ENCODE measurements around the gene ACMSD. TPM values are rescaled to one million over a fixed set of nuclear protein-coding genes. Genes with fewer than 3 reads are reported as not detected.
A peak's percentile ranks its signal among the peaks of the same experiment; 100 is the strongest.
"Not testable (repeated sequence)": the region's sequence is repeated elsewhere in the genome, so short reads cannot be mapped to it uniquely, and the experiment has no call there.

Gene ACMSD
- total RNA-seq, 2 donors from 2014 or later: not detected

DNA sequence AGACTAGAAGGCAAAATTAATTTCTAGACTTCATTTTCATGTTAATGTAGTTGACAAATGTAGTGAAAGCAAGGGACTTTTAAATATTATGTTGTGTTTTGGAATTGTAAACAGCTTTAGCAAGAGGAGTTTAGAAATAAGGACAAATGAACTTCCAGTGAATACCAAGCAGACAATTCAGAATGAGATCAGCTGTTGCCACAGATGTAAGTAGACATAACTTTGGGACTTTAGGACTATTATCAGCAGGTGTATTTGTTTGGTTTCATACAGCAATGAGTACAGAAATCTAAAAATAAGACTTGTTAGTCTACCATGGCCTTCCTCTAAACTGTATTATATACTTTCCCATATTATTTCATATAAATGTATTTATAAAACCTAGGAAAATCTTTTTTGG, 46.0 kb downstream of the ACMSD start:
- TF ChIP-seq, protein P1, sequence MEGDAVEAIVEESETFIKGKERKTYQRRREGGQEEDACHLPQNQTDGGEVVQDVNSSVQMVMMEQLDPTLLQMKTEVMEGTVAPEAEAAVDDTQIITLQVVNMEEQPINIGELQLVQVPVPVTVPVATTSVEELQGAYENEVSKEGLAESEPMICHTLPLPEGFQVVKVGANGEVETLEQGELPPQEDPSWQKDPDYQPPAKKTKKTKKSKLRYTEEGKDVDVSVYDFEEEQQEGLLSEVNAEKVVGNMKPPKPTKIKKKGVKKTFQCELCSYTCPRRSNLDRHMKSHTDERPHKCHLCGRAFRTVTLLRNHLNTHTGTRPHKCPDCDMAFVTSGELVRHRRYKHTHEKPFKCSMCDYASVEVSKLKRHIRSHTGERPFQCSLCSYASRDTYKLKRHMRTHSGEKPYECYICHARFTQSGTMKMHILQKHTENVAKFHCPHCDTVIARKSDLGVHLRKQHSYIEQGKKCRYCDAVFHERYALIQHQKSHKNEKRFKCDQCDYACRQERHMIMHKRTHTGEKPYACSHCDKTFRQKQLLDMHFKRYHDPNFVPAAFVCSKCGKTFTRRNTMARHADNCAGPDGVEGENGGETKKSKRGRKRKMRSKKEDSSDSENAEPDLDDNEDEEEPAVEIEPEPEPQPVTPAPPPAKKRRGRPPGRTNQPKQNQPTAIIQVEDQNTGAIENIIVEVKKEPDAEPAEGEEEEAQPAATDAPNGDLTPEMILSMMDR (IDR thresholded peaks at IDR 0.05): no peak
- no peak for DNase-seq
- no peak overlapping the region for H3K27ac ChIP-seq
- H3K9ac ChIP-seq (ENCODE audit: low read depth in 2 of 2, low read length in 2 of 2): no peak overlapping the region
- H3K4me1 ChIP-seq: no peaks in the 10 kb centered on the region
- H3K4me3 ChIP-seq: no peak overlapping the region
- H3K36me3 ChIP-seq: no peaks in the 10 kb centered on the region
- H3K9me3 ChIP-seq: no peaks in the 10 kb centered on the region
- intact Hi-C loops (cut with DNase I): no loop called here
- no peaks in the 10 kb centered on the region for H3K27me3 ChIP-seq

DNA sequence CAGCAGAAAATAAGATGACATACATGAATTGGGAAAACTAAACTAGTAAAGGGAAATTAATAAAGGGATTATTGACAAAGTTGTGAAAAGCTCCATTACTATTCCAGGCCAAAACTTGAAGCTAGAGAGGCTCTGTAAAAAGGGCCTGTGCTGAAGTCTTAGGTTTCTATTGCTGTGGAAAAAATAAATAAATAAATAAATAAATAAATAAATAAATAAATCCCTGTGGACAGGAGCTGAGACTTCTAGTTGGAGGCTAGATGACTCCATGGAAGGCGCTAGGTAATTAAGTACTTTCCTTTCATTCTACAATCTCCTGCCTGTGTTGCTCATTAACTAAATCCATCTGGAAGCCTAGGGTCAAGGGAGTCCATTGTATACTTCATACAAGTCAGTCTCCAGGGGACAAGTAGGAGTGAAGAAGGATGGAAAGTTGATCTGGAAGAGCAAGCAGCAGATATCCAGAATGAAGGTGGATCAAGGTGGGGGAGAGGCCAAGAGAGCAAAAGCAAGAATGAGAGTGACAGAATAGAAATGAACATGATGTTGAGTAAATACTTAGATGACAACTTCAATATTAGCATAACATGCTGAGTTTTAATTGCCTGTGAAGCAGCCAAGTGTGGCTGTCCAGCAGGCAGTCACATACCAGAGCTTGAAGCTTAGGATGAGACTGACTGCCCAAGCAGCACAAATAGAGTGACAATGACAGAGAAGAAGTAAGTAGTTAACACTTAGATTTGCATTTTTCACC, 54.0 kb downstream of the ACMSD start:
- Histone ChIP-seq H3K27me3 (no peaks in the 10 kb centered on the region), H3K27ac (no peak overlapping the region), H3K36me3 (no peaks in the 10 kb centered on the region), H3K4me1 (no peaks in the 10 kb centered on the region), H3K9ac (ENCODE audit: low read depth in 2 of 2, low read length in 2 of 2) (no peak overlapping the region), H3K9me3 (no peaks in the 10 kb centered on the region), H3K4me3 (no peak overlapping the region)
- TF ChIP-seq, protein P1 (IDR thresholded peaks at IDR 0.05): no peak
- DNase-seq: no peak
- intact Hi-C loops (cut with DNase I): loop anchor here (10.0 kb wide), 1 partner anchor 108 kb away; no protein-coding TSS in a partner anchor

DNA sequence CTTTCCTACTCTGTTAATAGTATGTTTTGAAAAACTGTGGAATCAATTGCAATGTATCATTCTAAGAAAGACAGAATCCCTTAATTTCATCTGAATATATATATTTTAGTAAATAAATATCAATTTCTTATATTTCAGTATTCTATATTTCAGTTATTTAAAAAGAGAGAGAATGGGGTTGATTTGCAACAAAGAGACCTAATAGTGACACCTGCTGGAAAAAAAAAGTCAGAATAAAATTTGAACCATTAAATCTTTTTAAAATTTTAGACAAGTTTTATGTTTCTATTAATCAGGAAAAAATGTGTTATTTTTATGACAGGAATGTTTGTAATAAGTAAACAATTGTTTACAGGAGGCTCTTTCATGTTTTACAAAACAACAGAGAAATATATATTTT, 59.5 kb downstream of the ACMSD start:
- Histone ChIP-seq H3K9me3 (no peaks in the 10 kb centered on the region), H3K36me3 (no peaks in the 10 kb centered on the region), H3K27me3 (no peaks in the 10 kb centered on the region), H3K27ac (no peak overlapping the region), H3K4me1 (no peaks in the 10 kb centered on the region), H3K9ac (ENCODE audit: low read depth in 2 of 2, low read length in 2 of 2) (no peak overlapping the region), H3K4me3 (no peak overlapping the region)
- no peak for DNase-seq
- intact Hi-C loops (cut with DNase I): loop anchor here (10.0 kb wide), 1 partner anchor 113 kb away; no protein-coding TSS in a partner anchor
- TF ChIP-seq, protein P1 (IDR thresholded peaks at IDR 0.05): peak; percentile 18

DNA sequence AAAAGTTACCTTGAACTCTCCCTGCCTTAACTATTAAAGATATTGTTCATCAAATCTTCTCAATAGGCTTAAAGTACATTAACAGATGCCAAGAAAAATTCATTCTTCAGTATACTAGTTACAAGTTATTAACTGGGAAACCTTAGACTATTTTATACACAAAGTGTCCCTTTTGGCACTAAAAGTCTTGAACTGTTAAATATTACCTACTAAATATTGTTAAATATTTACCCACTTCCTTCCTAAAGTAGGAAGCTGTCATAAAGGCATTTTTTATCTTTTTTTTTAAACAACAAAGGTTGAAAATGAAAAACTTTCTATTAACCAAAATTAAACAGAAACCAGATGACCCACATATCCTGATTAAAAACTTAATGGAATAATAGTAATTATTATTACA, 60.8 kb downstream of the ACMSD start:
- DNase-seq: no peak
- no peak overlapping the region for H3K4me3 ChIP-seq

DNA sequence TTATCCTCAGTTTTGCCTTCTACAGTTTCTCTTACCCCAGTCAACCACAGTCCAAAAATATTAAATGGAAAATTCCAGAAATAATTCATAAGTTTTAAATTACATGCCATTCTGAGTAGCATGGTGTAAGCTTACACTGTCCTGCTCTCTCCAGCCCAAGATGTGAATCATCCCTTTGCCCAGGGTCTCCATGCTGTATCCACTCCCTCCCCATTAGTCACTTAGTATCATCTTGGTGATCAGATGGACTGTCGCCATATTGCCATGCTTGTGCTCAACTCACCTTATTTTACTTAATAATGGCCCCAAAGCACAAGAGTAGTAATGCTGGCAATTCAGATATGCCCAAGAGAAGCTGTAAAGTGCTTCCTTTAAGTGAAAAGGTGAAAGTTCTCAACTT, 61.7 kb downstream of the ACMSD start:
- H3K4me1 ChIP-seq: no peaks in the 10 kb centered on the region
- H3K9ac ChIP-seq (ENCODE audit: low read depth in 2 of 2, low read length in 2 of 2): no peak overlapping the region
- no peaks in the 10 kb centered on the region for H3K27me3 ChIP-seq
- no peak overlapping the region for H3K27ac ChIP-seq
- DNase-seq: no peak
- intact Hi-C loops (cut with DNase I): no loop called here
- H3K36me3 ChIP-seq: no peaks in the 10 kb centered on the region
- H3K4me3 ChIP-seq: no peak overlapping the region
- H3K9me3 ChIP-seq: no peaks in the 10 kb centered on the region
- TF ChIP-seq, protein P1 (IDR thresholded peaks at IDR 0.05): no peak

More for the DNA sequence above, 60.8 kb downstream of the ACMSD start:
- intact Hi-C loops (cut with DNase I): loop anchor here (10.0 kb wide), 1 partner anchor 114 kb away; no protein-coding TSS in a partner anchor
- Histone ChIP-seq H3K4me1 (no peaks in the 10 kb centered on the region), H3K27me3 (no peaks in the 10 kb centered on the region), H3K36me3 (no peaks in the 10 kb centered on the region), H3K9ac (ENCODE audit: low read depth in 2 of 2, low read length in 2 of 2) (no peak overlapping the region), H3K9me3 (no peaks in the 10 kb centered on the region), H3K27ac (no peak overlapping the region)
- TF ChIP-seq, protein P1 (IDR thresholded peaks at IDR 0.05): no peak

GRCh38 chr2:134903701-134904100, 65.3 kb downstream of the ACMSD start:
- H3K27ac ChIP-seq; H3K9ac ChIP-seq (ENCODE audit: low read depth in 2 of 2, low read length in 2 of 2); H3K9me3 ChIP-seq; H3K36me3 ChIP-seq; intact Hi-C loops (cut with DNase I); H3K27me3 ChIP-seq; DNase-seq; H3K4me3 ChIP-seq; H3K4me1 ChIP-seq: not testable (repeated sequence)
